ENCODE data around the gene IFNA8.
"Not testable (repeated sequence)": the region's sequence is repeated elsewhere in the genome, so short reads cannot be mapped to it uniquely, and the experiment has no call there.

Gene IFNA8

GRCh38 chr9:21415493-21416267 is 6.8 kb downstream of the IFNA8 start:
- in situ Hi-C loops (cut with MboI; ENCODE audit: low sequenced_read_pairs), result no loop called here

GRCh38 chr9:21428235-21428634 is 19.3 kb downstream of the IFNA8 start:
- in situ Hi-C loops (cut with MboI; ENCODE audit: low sequenced_read_pairs), result no loop called here

DNA sequence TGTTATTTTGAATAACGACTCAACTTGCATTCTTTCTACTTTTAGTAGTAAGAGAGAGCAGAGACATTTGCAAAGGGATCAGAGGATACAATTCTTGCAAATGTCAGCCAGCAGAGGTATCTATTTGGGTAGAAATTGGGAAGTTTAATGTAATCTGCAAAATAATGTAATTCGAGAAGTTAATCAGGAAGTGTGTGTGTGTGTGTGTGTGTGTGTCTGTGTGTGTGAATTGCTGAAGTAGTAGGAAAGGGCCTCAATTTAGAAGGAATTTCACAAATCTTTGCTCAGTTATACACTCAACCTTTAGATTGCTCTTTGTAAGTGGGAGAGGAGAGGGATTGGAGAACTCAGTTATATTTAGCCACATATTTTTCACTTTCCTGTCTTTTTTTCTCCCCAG is 20.3 kb downstream of the IFNA8 start:
- in situ Hi-C loops (cut with MboI; ENCODE audit: low sequenced_read_pairs), result no loop called here

GRCh38 chr9:21432672-21433425 is 23.9 kb downstream of the IFNA8 start:
- in situ Hi-C loops (cut with MboI; ENCODE audit: low sequenced_read_pairs), result no loop called here

GRCh38 chr9:21434202-21435014 is 25.5 kb downstream of the IFNA8 start:
- in situ Hi-C loops (cut with MboI; ENCODE audit: low sequenced_read_pairs), result no loop called here

- in situ Hi-C loops (cut with MboI; ENCODE audit: low sequenced_read_pairs), result not testable (repeated sequence)
Observed at GRCh38 chr9:21435015-21435383, 26.1 kb downstream of the IFNA8 start.

- in situ Hi-C loops (cut with MboI; ENCODE audit: low sequenced_read_pairs), result no loop called here
Observed at GRCh38 chr9:21440139-21440538, 31.2 kb downstream of the IFNA8 start, which contains the start of gene IFNA1. Gene IFNA1 (plus strand): TSS chr9:21440439. CDS start chr9:21440508, 69 bp downstream.

DNA sequence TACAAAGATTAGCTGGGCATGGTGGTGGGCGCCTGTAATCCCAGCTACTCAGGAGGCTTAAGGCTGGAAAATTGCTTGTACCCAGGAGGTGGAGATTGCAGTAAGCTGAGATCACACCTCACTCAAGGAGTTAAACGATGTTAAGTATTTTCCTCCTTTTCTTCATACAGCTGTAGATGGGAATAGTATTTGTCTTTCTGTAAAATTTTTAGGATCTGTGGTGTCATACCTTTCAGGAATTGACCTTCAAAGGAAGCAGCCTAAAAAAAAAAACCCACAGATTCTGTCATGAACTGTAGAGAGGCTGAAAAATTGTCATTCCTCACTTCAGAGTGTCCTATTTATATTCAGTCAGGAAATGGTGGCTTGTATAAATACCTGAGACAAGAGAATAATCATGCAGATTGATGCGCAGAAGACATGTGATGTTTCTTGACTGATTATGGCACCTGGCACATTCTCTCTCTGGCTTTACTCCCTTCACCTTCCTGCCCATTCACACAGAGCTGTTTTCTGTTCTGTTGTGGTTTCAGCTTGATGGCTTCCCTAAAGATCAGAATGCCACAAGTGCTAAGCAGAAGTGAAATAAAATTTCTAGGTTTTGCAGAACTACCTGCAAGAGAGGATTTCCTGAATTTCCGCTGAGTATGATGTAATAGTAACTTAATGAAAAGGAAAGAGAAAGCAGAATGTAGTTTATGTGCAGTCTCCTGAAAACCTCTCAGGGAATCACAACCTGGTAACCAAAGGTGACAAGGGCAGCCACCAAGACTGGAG is 35.1 kb downstream of the IFNA8 start:
- in situ Hi-C loops (cut with MboI; ENCODE audit: low sequenced_read_pairs), result no loop called here

- in situ Hi-C loops (cut with MboI; ENCODE audit: low sequenced_read_pairs), result not testable (repeated sequence)
Observed at GRCh38 chr9:21449312-21449711, 40.4 kb downstream of the IFNA8 start.

- in situ Hi-C loops (cut with MboI; ENCODE audit: low sequenced_read_pairs), result loop anchor here (10.0 kb wide), 1 partner anchor 126 kb away; no protein-coding TSS in a partner anchor
Observed at GRCh38 chr9:21450733-21451394, 41.9 kb downstream of the IFNA8 start.

GRCh38 chr9:21452681-21453080 is 43.8 kb downstream of the IFNA8 start:
- in situ Hi-C loops (cut with MboI; ENCODE audit: low sequenced_read_pairs), result loop anchor here (10.0 kb wide), 1 partner anchor 128 kb away; no protein-coding TSS in a partner anchor

- in situ Hi-C loops (cut with MboI; ENCODE audit: low sequenced_read_pairs), result loop anchor here (10.0 kb wide), 1 partner anchor 129 kb away; no protein-coding TSS in a partner anchor
Observed at GRCh38 chr9:21454149-21454548, 45.2 kb downstream of the IFNA8 start.

DNA sequence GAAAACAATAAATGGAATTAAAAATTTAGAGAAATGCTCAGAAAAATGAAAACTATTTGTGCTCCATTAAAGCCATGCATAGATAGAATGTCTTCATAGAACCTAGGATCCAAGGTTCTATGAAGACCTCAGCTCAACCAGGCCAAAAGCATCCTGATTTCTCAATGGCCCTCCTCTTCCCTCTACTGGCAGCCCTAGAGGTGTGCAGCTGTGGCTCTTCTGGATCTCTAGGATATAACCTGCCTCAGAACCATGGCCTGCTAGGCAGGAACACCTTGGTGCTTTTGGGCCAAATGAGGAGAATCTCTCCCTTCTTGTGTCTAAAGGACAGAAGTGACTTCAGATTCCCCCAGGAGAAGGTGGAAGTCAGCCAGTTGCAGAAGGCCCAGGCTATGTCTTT is 46.4 kb downstream of the IFNA8 start:
- in situ Hi-C loops (cut with MboI; ENCODE audit: low sequenced_read_pairs), result loop anchor here (10.0 kb wide), 1 partner anchor 131 kb away; no protein-coding TSS in a partner anchor

All from HL-60/S4 (cell line).